ENCODE measurements around the gene HMG20A.

DNA sequence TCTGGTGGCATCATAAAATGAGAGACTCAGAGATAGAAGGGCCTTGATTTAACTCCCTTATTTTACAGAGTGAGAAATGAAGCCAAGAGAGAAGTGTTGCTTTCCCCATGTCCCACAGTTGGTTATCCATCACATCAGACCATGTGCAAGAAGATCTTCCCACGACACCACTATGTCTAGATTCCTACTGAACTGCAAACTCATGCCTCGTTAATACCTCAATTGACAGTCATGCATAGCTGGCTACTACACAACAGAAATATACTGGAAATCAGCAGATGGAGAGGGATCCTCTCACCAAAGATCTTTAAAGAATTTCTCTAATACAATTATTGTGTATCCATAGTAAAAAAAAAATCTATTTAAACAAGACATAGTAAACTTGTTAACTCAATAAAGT lies 34.1 kb upstream of the HMG20A start:
- TF ChIP-seq GATA4 (IDR thresholded peaks at IDR 0.05; ENCODE audit: borderline replicate concordance, low read depth) (no peak), PAF1 (CRISPR knock-in tag; IDR thresholded peaks at IDR 0.05) (no peak), ZSCAN22 (CRISPR knock-in tag; IDR thresholded peaks at IDR 0.05) (no peak)
- TF ChIP-seq, protein P1, sequence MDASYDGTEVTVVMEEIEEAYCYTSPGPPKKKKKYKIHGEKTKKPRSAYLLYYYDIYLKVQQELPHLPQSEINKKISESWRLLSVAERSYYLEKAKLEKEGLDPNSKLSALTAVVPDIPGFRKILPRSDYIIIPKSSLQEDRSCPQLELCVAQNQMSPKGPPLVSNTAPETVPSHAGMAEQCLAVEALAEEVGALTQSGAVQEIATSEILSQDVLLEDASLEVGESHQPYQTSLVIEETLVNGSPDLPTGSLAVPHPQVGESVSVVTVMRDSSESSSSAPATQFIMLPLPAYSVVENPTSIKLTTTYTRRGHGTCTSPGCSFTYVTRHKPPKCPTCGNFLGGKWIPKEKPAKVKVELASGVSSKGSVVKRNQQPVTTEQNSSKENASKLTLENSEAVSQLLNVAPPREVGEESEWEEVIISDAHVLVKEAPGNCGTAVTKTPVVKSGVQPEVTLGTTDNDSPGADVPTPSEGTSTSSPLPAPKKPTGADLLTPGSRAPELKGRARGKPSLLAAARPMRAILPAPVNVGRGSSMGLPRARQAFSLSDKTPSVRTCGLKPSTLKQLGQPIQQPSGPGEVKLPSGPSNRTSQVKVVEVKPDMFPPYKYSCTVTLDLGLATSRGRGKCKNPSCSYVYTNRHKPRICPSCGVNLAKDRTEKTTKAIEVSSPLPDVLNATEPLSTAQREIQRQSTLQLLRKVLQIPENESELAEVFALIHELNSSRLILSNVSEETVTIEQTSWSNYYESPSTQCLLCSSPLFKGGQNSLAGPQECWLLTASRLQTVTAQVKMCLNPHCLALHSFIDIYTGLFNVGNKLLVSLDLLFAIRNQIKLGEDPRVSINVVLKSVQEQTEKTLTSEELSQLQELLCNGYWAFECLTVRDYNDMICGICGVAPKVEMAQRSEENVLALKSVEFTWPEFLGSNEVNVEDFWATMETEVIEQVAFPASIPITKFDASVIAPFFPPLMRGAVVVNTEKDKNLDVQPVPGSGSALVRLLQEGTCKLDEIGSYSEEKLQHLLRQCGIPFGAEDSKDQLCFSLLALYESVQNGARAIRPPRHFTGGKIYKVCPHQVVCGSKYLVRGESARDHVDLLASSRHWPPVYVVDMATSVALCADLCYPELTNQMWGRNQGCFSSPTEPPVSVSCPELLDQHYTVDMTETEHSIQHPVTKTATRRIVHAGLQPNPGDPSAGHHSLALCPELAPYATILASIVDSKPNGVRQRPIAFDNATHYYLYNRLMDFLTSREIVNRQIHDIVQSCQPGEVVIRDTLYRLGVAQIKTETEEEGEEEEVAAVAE (CRISPR knock-in tag; IDR thresholded peaks at IDR 0.05; ENCODE audit: borderline replicate concordance): no peak

Data from HepG2 (cell line).